Left lung (tissue), 10 donors: Measurements from ENCODE around the gene LMO1. TPM values are rescaled to one million over a fixed set of nuclear protein-coding genes. Genes with fewer than 3 reads are reported as not detected.

Experiments used
- ATAC-seq: fragments of 200-7000 bp; cut with Tn5 transposase; one replicate; pipeline ENCODE4 v1.9.1; 2020; ENCODE audit warnings: moderate library complexity
- DNase-seq, 4 donors: peaks; one replicate each; pipeline ENCODE4 v3.0.0-alpha.2; 2013 to 2020
- H3K27ac ChIP-seq, 2 donors: fragments of 200-600 bp; sonication (generic) in 1 of 2; one replicate each; pipeline versions ENCODE4 v1.5.0 to v1.8.0; 2020 to 2021
- H3K27me3 ChIP-seq, 2 donors: fragments of 200-600 bp; sonication (generic) in 1 of 2; one replicate each; pipeline versions ENCODE4 v1.5.0 to v1.8.0; 2020 to 2021
- H3K36me3 ChIP-seq, 2 donors: fragments of 200-600 bp; sonication (generic) in 1 of 2; one replicate each; pipeline versions ENCODE4 v1.5.0 to v1.8.0; 2020 to 2021
- H3K4me1 ChIP-seq, 2 donors: fragments of 200-600 bp; one replicate each; pipeline ENCODE4 v1.8.0; 2021
- H3K4me3 ChIP-seq, 2 donors: fragments of 200-600 bp; sonication (generic) in 1 of 2; one replicate each; pipeline versions ENCODE4 v1.5.0 to v1.8.0; 2020 to 2021; ENCODE audit warnings: mild to moderate bottlenecking in 1 of 2
- H3K9me3 ChIP-seq, 2 donors: fragments of 200-600 bp; sonication (generic) in 1 of 2; one replicate each; pipeline versions ENCODE4 v1.5.0 to v1.8.0; 2020 to 2021
- CTCF ChIP-seq, 2 donors: fragments of 200-600 bp; sonication (generic) in 1 of 2; IDR thresholded peaks; one replicate each; pipeline versions ENCODE4 v1.5.0 to v1.8.0; 2021; ENCODE audit warnings: antibody characterized with exemption in 2 of 2
- intact Hi-C, 2 donors: fragments of 100-400 bp; cut with DNase I; formaldehyde crosslinking; loops; one replicate each; pipeline versions ENCODE4 v1.11.2 to v1.14.2; 2022
- polyA plus RNA-seq, 6 donors: library from polyadenylated mRNA; unstranded; fragments of 120-200 nt; gene quantifications; one replicate each; pipeline ENCODE4 v1.2.1, GENCODE V29; 2013; ENCODE audit not compliant: insufficient read length in 6 of 6
- total RNA-seq, 2 donors: library from RNA; stranded (reverse); fragmentation: NEBNext Ultra II Directional; extraction: Animal tissue kit (Norgen Biotek cat#: 25700); gene quantifications; one replicate each; pipeline ENCODE4 v1.2.1, GENCODE V29; 2021
- donor health status: DM: no; HTN: yes; CAD: no.
- donor health status: DM: no; HTN: no; CAD: no.

The LMO1 gene
- total and polyA plus RNA-seq, 8 donors: 0.18 to 0.48 (median 0.23) TPM; not detected in 3

DNA sequence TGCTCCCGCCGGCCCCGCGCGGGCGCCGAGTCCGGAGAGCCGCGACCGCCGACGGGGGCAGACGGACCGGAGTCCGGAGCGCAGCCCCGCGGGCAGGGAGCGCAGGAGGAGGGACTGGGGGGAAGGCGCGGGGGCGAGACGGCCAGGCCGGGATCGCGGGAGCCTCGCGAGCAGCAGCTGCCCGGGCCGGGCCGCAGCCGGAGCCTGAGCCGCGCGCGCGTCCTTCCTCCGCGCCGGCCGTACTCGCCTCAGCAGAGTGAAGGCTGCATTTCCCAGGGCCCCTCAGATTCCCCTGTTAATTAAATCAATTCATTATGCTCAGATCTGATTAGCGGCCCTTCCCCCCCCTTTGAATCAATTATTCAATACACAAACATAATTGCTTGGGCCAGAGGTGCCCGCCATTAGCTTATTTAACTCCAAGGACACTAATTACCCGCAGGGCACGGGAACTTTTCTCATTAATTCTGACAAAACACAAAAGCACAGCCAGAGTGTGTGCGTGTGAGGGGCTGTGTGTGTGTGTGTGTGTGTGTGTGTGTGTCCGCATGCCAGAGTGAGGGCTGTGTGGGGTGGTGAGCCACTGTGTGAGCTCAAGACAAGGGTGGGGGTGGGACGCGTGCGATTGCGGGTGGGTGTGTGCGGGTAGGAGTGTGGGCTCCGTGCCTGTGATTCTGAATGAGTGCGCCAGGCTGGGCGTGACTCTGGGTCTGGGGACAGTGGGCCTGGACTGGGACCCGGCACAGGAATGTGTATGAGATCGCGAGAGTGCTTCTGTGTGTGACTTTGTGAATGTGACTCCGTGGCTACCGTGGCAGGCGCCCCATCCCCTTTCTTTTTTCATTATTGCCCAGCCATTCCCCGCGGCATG lies 5.1 kb upstream of the LMO1 start:
- Histone ChIP-seq H3K9me3 (no peaks in the 10 kb centered on the region), H3K4me1 (peaks cover 0 to 15% of the 10 kb centered on the region in 2 donors), H3K27ac (no peak overlapping the region), H3K36me3 (no peaks in the 10 kb centered on the region), H3K27me3 (peaks cover 61 to 91% of the 10 kb centered on the region in 2 donors), H3K4me3 (peak overlapping the region; percentile 13 to 30)
- peak; percentile 21 for ATAC-seq
- DNase-seq: peak in 1 of 4 donors; percentile 21
- TF ChIP-seq CTCF (IDR thresholded peaks at IDR 0.05): no peak
- intact Hi-C loops: no loop called here

- Histone ChIP-seq H3K36me3 (no peaks in the 10 kb centered on the region), H3K4me3 (peak overlapping the region; percentile 13 to 30), H3K9me3 (no peaks in the 10 kb centered on the region), H3K4me1 (peaks cover 5 to 22% of the 10 kb centered on the region in 2 donors), H3K27ac (no peak overlapping the region), H3K27me3 (peaks cover 61 to 99% of the 10 kb centered on the region in 2 donors)
- peak in 1 of 4 donors; percentile 78 for DNase-seq
- no peak for TF ChIP-seq CTCF (IDR thresholded peaks at IDR 0.05)
- intact Hi-C loops: no loop called here
- peak; percentile 5 for ATAC-seq
These were observed 4.3 kb upstream of the LMO1 start for GRCh38 chr11:8267831-8268529.

DNA sequence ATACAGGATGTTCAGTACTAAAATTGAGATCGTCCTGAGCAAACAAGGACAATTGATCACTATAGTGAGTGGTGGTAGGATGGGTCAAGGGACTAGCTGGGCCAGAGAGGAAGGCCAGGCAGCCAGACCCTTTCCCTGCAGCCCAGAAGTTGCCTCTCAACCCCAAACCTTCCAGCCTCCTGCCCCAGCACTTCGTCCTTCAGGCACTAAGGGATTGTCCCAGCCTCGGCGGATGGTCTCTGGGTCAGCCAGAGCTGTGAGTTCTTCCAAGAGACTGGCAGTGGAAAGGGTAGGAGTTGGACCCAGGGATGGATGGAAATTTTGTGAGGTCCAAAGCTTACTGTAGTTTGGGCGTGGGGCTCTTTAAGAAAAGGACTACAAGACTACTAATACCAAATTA lies 3.6 kb upstream of the LMO1 start:
- Histone ChIP-seq H3K36me3 (no peaks in the 10 kb centered on the region), H3K4me3 (no peak overlapping the region), H3K27me3 (peaks cover 67 to 99% of the 10 kb centered on the region in 2 donors), H3K9me3 (no peaks in the 10 kb centered on the region), H3K4me1 (peaks cover 5 to 29% of the 10 kb centered on the region in 2 donors), H3K27ac (no peak overlapping the region)
- DNase-seq: no peak
- TF ChIP-seq CTCF (IDR thresholded peaks at IDR 0.05): no peak
- intact Hi-C loops: no loop called here
- ATAC-seq: no peak

DNA sequence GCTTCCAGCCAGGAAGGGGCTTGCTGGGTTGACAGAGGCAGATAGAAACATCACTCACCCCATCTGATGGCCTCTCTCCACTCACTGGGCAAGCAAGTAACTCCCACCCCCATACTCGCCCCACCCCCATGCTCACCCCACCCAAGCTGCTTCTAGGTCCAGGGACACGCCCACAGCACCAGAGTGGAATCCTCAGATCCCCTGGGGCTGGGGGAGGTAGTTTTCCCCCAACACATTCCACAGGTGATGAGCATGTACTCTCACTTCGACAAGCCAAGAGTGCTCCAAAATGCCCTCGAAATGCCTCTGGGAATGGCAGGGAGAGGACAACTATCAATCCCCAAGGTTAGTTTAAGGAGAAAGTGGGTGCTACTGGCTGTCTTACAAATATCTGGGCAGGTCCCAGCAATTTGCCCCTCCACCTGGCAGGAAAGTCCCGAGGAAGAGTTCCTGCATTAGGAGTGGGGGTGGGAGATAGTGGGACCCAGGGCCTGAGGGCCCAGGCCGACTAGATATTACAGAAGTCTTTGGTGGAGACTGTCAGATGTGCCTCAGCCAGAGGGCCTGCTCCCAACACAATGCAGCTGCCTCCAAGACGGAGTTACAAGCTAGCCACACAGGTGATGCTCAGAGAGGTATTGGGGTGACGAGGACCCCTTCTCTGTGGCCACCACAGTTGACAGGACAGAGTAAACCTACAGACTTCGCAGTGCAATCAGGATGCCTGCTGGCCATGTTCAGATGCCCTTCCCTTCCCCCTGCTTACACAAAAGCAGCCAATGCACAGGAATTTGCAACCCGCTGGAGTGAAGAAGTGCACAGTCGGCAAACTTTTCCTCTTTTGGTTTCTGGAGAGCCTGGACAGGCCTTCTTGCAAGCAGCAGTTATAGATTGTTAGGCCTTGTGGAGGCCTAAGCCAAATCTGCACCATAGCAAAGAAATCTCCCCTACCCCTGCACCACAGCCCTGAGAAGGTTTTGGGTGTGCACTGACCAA lies 2.9 kb upstream of the LMO1 start:
- DNase-seq (no peak), ATAC-seq (no peak)
- Histone ChIP-seq H3K36me3 (no peaks in the 10 kb centered on the region), H3K27me3 (peaks cover 69 to 100% of the 10 kb centered on the region in 2 donors), H3K9me3 (no peaks in the 10 kb centered on the region), H3K27ac (no peak overlapping the region), H3K4me1 (peaks cover 5 to 30% of the 10 kb centered on the region in 2 donors), H3K4me3 (no peak overlapping the region)
- TF ChIP-seq CTCF (IDR thresholded peaks at IDR 0.05): no peak
- intact Hi-C loops: no loop called here
